H9 (cell line): ENCODE results near the gene GHITM. TPM values are rescaled to one million over a fixed set of nuclear protein-coding genes. Genes with fewer than 3 reads are reported as not detected.

Source experiments
- DNase-seq: peaks from one replicate; pipeline ENCODE4 v3.0.0-alpha.2; 2017
- H2AFZ ChIP-seq: one replicate; pipeline ENCODE4 v1.6.1; 2013; ENCODE audit warnings: mild to moderate bottlenecking, low read length, control low read depth, moderate library complexity
- H2AK5ac ChIP-seq: 2 replicates; pipeline ENCODE4 v1.6.1; 2013; ENCODE audit warnings: low read length, control low read depth, mixed read lengths; ENCODE audit not compliant: insufficient read length
- H2BK120ac ChIP-seq: one replicate; pipeline ENCODE4 v1.6.1; 2013; ENCODE audit warnings: low read depth, mild to moderate bottlenecking, low read length, control low read depth, inconsistent platforms; ENCODE audit not compliant: poor library complexity, severe bottlenecking
- H2BK12ac ChIP-seq: 2 replicates; pipeline ENCODE4 v1.6.1; 2013; ENCODE audit warnings: low read length, control low read depth, mixed read lengths, low read depth; ENCODE audit not compliant: insufficient read length
- H2BK15ac ChIP-seq: 2 replicates; pipeline ENCODE4 v1.6.1; 2013; ENCODE audit warnings: low read depth, low read length, control low read depth
- H2BK20ac ChIP-seq: one replicate; pipeline ENCODE4 v1.6.1; 2013; ENCODE audit warnings: low read depth, mild to moderate bottlenecking, low read length, control low read depth, inconsistent platforms; ENCODE audit not compliant: poor library complexity, severe bottlenecking
- H2BK5ac ChIP-seq: 2 replicates; pipeline ENCODE4 v1.6.1; 2013; ENCODE audit warnings: low read length, control low read depth, mixed read lengths; ENCODE audit not compliant: insufficient read length
- H3K14ac ChIP-seq: 2 replicates; pipeline ENCODE4 v1.6.1; 2013; ENCODE audit warnings: low read length, control low read depth; ENCODE audit not compliant: insufficient read depth
- H3K18ac ChIP-seq: 2 replicates; pipeline ENCODE4 v1.6.1; 2013; ENCODE audit warnings: low read depth, mild to moderate bottlenecking, mixed read lengths, low read length, control low read depth; ENCODE audit not compliant: insufficient read length
- H3K23ac ChIP-seq: 2 replicates; pipeline ENCODE4 v1.6.1; 2013; ENCODE audit warnings: low read length, control low read depth, mixed read lengths, low read depth; ENCODE audit not compliant: insufficient read length
- H3K23me2 ChIP-seq: 2 replicates; pipeline ENCODE4 v1.6.1; 2013; ENCODE audit warnings: low read depth, mild to moderate bottlenecking, mixed read lengths, low read length, control low read depth; ENCODE audit not compliant: insufficient read length, poor library complexity, severe bottlenecking
- H3K27ac ChIP-seq: 2 replicates; pipeline ENCODE4 v1.5.1; 2013; ENCODE audit warnings: low read length, control low read depth, mixed read lengths, low read depth; ENCODE audit not compliant: insufficient read length
- H3K27me3 ChIP-seq: 2 replicates; pipeline ENCODE4 v1.6.1; 2013; ENCODE audit warnings: low read length, control low read depth, inconsistent platforms; ENCODE audit not compliant: insufficient read depth
- H3K4ac ChIP-seq: 2 replicates; pipeline ENCODE4 v1.6.1; 2013; ENCODE audit warnings: low read depth, mild to moderate bottlenecking, control low read depth, inconsistent platforms, low read length, moderate library complexity
- H3K4me1 ChIP-seq: 2 replicates; pipeline ENCODE4 v1.6.1; 2013; ENCODE audit warnings: low read length, control low read depth, inconsistent platforms; ENCODE audit not compliant: insufficient read depth
- H3K4me2 ChIP-seq: 2 replicates; pipeline ENCODE4 v1.6.1; 2013; ENCODE audit warnings: low read length, control low read depth, mixed read lengths; ENCODE audit not compliant: insufficient read length, insufficient read depth
- H3K56ac ChIP-seq: 2 replicates; pipeline ENCODE4 v1.6.1; 2013; ENCODE audit warnings: low read depth, mild to moderate bottlenecking, mixed read lengths, low read length, control low read depth; ENCODE audit not compliant: insufficient read length
- H3K79me1 ChIP-seq: 2 replicates; pipeline ENCODE4 v1.6.1; 2013; ENCODE audit warnings: low read depth, mild to moderate bottlenecking, moderate library complexity, low read length, control low read depth, inconsistent platforms; ENCODE audit not compliant: insufficient read depth, poor library complexity, severe bottlenecking
- H3K79me2 ChIP-seq: 2 replicates; pipeline ENCODE4 v1.6.1; 2013; ENCODE audit warnings: low read length, control low read depth, inconsistent platforms; ENCODE audit not compliant: insufficient read depth
- H3K9ac ChIP-seq: 2 replicates; pipeline ENCODE4 v1.6.1; 2013; ENCODE audit warnings: low read length, control low read depth, mixed read lengths; ENCODE audit not compliant: insufficient read length; ENCODE audit errors: extremely low read depth
- H3K9me3 ChIP-seq: one replicate; pipeline ENCODE4 v1.6.1; 2013; ENCODE audit warnings: low read depth, low read length, inconsistent platforms; ENCODE audit not compliant: control insufficient read depth
- H3T11ph ChIP-seq: one replicate; pipeline ENCODE4 v1.6.1; 2013; ENCODE audit warnings: mild to moderate bottlenecking, low read length, control low read depth, inconsistent platforms
- H4K20me1 ChIP-seq: one replicate; pipeline ENCODE4 v1.6.1; 2013; ENCODE audit not compliant: control insufficient read depth, insufficient read length, insufficient read depth
- H4K5ac ChIP-seq: 2 replicates; pipeline ENCODE4 v1.6.1; 2013; ENCODE audit warnings: low read depth, mild to moderate bottlenecking, mixed read lengths, low read length, control low read depth; ENCODE audit not compliant: insufficient read length
- H4K8ac ChIP-seq: replicated peaks from 2 replicates; pipeline ENCODE4 v1.6.1; 2013; ENCODE audit warnings: low read length, control low read depth, mixed read lengths, low read depth; ENCODE audit not compliant: insufficient read length
- H4K91ac ChIP-seq: 2 replicates; pipeline ENCODE4 v1.6.1; 2013; ENCODE audit warnings: low read depth, mild to moderate bottlenecking, moderate library complexity, mixed read lengths, low read length, control low read depth; ENCODE audit not compliant: insufficient read length
- H3K27ac Mint-ChIP-seq, 3 experiments: 2 replicates in 2 of 3; 3 replicates in 1 of 3; pipeline ENCODE4 v1.8.0; 2020 to 2021; ENCODE audit warnings: mixed read lengths in 3 of 3, mild to moderate bottlenecking in 1 of 3, moderate library complexity in 1 of 3
- H3K27me3 Mint-ChIP-seq: 2 replicates; pipeline ENCODE4 v1.8.0; 2021; ENCODE audit warnings: low read depth, mild to moderate bottlenecking, moderate library complexity, mixed read lengths
- H3K36me3 Mint-ChIP-seq, 3 experiments: 2 replicates in 2 of 3; 3 replicates in 1 of 3; pipeline ENCODE4 v1.8.0; 2020 to 2021; ENCODE audit warnings: low read depth in 3 of 3, mixed read lengths in 3 of 3; ENCODE audit not compliant: insufficient read depth in 1 of 3
- H3K4me1 Mint-ChIP-seq, 2 experiments: 2 replicates each; pipeline ENCODE4 v1.8.0; 2020; ENCODE audit warnings: mixed read lengths in 2 of 2
- H3K4me3 Mint-ChIP-seq, 2 experiments: 2 replicates in 1 of 2; 3 replicates in 1 of 2; pipeline ENCODE4 v1.8.0; 2020 to 2021; ENCODE audit warnings: mild to moderate bottlenecking in 2 of 2, mixed read lengths in 2 of 2, moderate library complexity in 1 of 2
- H3K9me3 Mint-ChIP-seq, 2 experiments: 2 replicates in 1 of 2; 3 replicates in 1 of 2; pipeline ENCODE4 v1.8.0; 2020; ENCODE audit warnings: mild to moderate bottlenecking in 2 of 2, mixed read lengths in 2 of 2, moderate library complexity in 1 of 2
- WGBS: extraction: QIAGEN DNeasy Blood & Tissue Kit; methylation state at CpG from one replicate; pipeline ENCODE4 v1.1.7; 2013; ENCODE audit warnings: missing lambda C conversion rate, low lambda C conversion rate, mixed read lengths; ENCODE audit not compliant: insufficient read length; ENCODE audit errors: extremely low coverage; 5-methylcytosine and 5-hydroxymethylcytosine counted together
- total RNA-seq: library from RNA; stranded (reverse); gene quantifications from 2 replicates; pipeline ENCODE4 v1.2.1, GENCODE V29; 2021
- TF ChIP-seq, protein P1 (sequence below): fragments of 200-600 bp; sonication (generic); conservative IDR thresholded peaks from 3 replicates; pipeline ENCODE4 v1.8.0; 2021; ENCODE audit warnings: antibody characterized with exemption, mild to moderate bottlenecking

GHITM gene
- total RNA-seq, 1 experiment from 2014 or later, result 95.6 TPM

DNA sequence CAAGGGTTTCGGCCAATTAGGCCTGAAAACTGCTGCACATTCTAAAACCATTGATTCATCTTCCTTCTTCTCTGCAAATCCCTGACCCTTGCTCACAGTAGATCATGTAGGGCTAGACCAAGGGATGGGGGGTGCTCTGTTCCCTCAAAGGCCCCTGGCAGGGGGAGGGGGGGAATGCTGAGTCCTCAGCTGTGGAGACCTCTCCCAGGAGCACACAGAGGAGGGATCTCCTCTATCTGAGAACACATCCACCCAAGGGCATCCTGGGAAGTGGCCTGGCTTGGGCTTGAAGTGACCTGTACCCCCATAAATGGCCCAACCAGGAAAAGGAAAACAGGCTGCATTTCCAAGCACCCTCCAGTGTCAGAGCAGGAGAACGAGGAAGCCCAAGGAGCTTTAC is 54.0 kb downstream of the GHITM start:
- H3K9me3 Mint-ChIP-seq, result no peaks in the 10 kb centered on the region; a peak in 1 of 5 replicates
- H3K27me3 ChIP-seq, result peaks cover 17% of the 10 kb centered on the region
- no peak overlapping the region for H2AK5ac ChIP-seq
- H3K23ac ChIP-seq, result no peak overlapping the region
- peaks cover 12% of the 10 kb centered on the region for H3K23me2 ChIP-seq
- no peaks in the 10 kb centered on the region for H3K79me1 ChIP-seq
- no peak overlapping the region for H2BK5ac ChIP-seq
- no peak for DNase-seq
- H3K4me3 Mint-ChIP-seq, result no peak overlapping the region
- H3K9me3 ChIP-seq, result no peaks in the 10 kb centered on the region
- no peak overlapping the region for H2AFZ ChIP-seq
- no peak overlapping the region for H4K91ac ChIP-seq
- peaks cover 7 to 9% of the 10 kb centered on the region in 2 experiments for H3K4me1 Mint-ChIP-seq
- H2BK120ac ChIP-seq, result no peak overlapping the region
- H3K4me1 ChIP-seq, result no peaks in the 10 kb centered on the region; the same call in 1 of the 2 replicates
- WGBS, result no CpG with 5 or more reads among the region's 2 CpGs
- H2BK20ac ChIP-seq, result no peak overlapping the region
- no peak overlapping the region for H3K27ac ChIP-seq
- no peak overlapping the region for H4K8ac ChIP-seq
- no peak overlapping the region for H3K4me2 ChIP-seq
- H3K9ac ChIP-seq, result no peak overlapping the region
- no peak overlapping the region for H3K4ac ChIP-seq
- no peak overlapping the region for H3T11ph ChIP-seq
- no peak overlapping the region for H2BK15ac ChIP-seq
- H4K5ac ChIP-seq, result no peak overlapping the region
- TF ChIP-seq, protein P1, sequence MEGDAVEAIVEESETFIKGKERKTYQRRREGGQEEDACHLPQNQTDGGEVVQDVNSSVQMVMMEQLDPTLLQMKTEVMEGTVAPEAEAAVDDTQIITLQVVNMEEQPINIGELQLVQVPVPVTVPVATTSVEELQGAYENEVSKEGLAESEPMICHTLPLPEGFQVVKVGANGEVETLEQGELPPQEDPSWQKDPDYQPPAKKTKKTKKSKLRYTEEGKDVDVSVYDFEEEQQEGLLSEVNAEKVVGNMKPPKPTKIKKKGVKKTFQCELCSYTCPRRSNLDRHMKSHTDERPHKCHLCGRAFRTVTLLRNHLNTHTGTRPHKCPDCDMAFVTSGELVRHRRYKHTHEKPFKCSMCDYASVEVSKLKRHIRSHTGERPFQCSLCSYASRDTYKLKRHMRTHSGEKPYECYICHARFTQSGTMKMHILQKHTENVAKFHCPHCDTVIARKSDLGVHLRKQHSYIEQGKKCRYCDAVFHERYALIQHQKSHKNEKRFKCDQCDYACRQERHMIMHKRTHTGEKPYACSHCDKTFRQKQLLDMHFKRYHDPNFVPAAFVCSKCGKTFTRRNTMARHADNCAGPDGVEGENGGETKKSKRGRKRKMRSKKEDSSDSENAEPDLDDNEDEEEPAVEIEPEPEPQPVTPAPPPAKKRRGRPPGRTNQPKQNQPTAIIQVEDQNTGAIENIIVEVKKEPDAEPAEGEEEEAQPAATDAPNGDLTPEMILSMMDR, result no peak
- peaks cover 67% of the 10 kb centered on the region for H3K27me3 Mint-ChIP-seq
- no peaks in the 10 kb centered on the region for H3K79me2 ChIP-seq
- no peak overlapping the region for H3K56ac ChIP-seq
- no peak overlapping the region for H2BK12ac ChIP-seq
- H3K36me3 Mint-ChIP-seq, result peaks cover 0 to under 1% (median 0%) of the 10 kb centered on the region in 3 experiments; a peak in 3 of 7 replicates
- H3K18ac ChIP-seq, result no peak overlapping the region
- no peak overlapping the region for H3K14ac ChIP-seq
- no peak overlapping the region for H3K27ac Mint-ChIP-seq
- H4K20me1 ChIP-seq, result no peaks in the 10 kb centered on the region
